Activated CD8-positive, alpha-beta T cell treated with anti-CD3 and anti-CD28 coated beads for 36 hours (primary cell): ENCODE data around the gene ATP1B2. TPM values are rescaled to one million over a fixed set of nuclear protein-coding genes. Genes with fewer than 3 reads are reported as not detected.

ENCODE experiments used
- ATAC-seq: fragments of 200-7000 bp; cut with Tn5 transposase; one replicate; pipeline ENCODE4 v1.10.0; 2021; ENCODE audit warnings: mild to moderate bottlenecking, moderate library complexity
- CTCF ChIA-PET: fragments of 350-600 bp; sonication (Branson Sonifier 250); formaldehyde crosslinking; loops from one replicate; lab custom pipeline; 2021; ENCODE audit warnings: antibody characterized with exemption; lab: Charles Lee
- POLR2A ChIA-PET: fragments of 350-600 bp; sonication (Branson Sonifier 250); formaldehyde crosslinking; loops from one replicate; lab custom pipeline; 2021; ENCODE audit warnings: antibody characterized with exemption; lab: Charles Lee
- DNase-seq: peaks from one replicate; pipeline ENCODE4 v3.0.0-alpha.2; 2020
- H3K27ac Mint-ChIP-seq: one replicate; pipeline ENCODE4 v1.8.0; 2021; ENCODE audit warnings: mild to moderate bottlenecking, mixed read lengths
- H3K27me3 Mint-ChIP-seq: one replicate; pipeline ENCODE4 v1.8.0; 2021; ENCODE audit warnings: mixed read lengths
- H3K36me3 Mint-ChIP-seq: one replicate; pipeline ENCODE4 v1.8.0; 2021; ENCODE audit warnings: low read depth, mixed read lengths
- H3K4me1 Mint-ChIP-seq: one replicate; pipeline ENCODE4 v1.8.0; 2021; ENCODE audit warnings: low read depth, mixed read lengths
- H3K4me3 Mint-ChIP-seq: one replicate; pipeline ENCODE4 v1.8.0; 2021; ENCODE audit warnings: mild to moderate bottlenecking, moderate library complexity, mixed read lengths
- H3K9me3 Mint-ChIP-seq: one replicate; pipeline ENCODE4 v1.8.0; 2021; ENCODE audit warnings: mixed read lengths
- intact Hi-C: fragments of 100-400 bp; cut with micrococcal nuclease; formaldehyde crosslinking; loops from one replicate; pipeline ENCODE4 v1.10.0; 2022
- total RNA-seq, 2 experiments: library from RNA; stranded (reverse); gene quantifications; one replicate each; pipeline ENCODE4 v1.2.3, GENCODE V29; 2021
- TF ChIP-seq, protein P1 (sequence below): fragments of 200-600 bp; IDR thresholded peaks from one replicate; pipeline ENCODE4 v1.8.0; 2022; ENCODE audit warnings: antibody characterized with exemption, mild to moderate bottlenecking

Gene ATP1B2, protein sequence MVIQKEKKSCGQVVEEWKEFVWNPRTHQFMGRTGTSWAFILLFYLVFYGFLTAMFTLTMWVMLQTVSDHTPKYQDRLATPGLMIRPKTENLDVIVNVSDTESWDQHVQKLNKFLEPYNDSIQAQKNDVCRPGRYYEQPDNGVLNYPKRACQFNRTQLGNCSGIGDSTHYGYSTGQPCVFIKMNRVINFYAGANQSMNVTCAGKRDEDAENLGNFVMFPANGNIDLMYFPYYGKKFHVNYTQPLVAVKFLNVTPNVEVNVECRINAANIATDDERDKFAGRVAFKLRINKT
- total RNA-seq: under 1 TPM in 1 of 2 experiments, not detected in 1; 0.38 TPM

DNA sequence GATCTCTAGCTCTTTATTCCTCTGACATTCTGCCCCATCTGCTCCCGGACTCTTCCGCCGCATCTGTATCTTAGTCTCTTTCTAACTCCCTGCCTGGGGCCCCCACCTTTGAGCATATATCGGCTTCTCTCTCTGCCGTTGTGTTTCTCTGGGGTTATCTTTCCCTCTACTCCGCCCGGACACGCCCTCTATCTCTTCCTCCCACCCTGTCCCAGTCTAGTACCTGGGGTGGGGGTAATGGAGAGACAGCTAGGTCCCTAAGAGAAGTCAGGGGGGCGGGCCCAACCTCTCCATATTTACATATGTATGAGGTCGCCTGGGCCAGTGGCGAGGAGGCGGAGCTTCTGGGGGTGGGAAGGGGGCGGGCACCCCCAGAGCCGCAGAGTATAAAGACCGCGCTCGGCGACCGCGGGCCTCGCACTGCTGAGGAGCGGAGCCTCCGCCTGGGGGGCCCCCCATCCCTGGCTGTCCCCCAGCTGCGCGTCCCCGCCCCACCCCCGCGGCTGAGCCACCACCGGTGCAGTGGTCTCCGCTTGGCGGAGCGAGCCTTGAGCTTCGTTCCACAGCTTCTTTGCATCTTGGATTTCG is at the start of gene ATP1B2:
ATP1B2 (plus strand) TSS at position 418 of the 588 bp plus-strand sequence. CDS start 593 bp downstream, outside the sequence.
- Mint-ChIP-seq H3K4me1 (peaks cover 14% of the 10 kb centered on the region), H3K4me3 (peak within 1 kb of the TSS; percentile 74), H3K27me3 (peaks cover 32% of the 10 kb centered on the region), H3K9me3 (no peaks in the 10 kb centered on the region), H3K27ac (no peak within 1 kb of the TSS), H3K36me3 (no peaks in the 10 kb centered on the region)
- ChIA-PET POLR2A (interaction anchor here (0.8 to 4.3 kb wide), 7 partner anchors 16 to 77 kb away, joined by 3 to 29 read pairs (median 3); partner anchors contain the start of genes SAT2, TP53 and WRAP53), CTCF (interaction anchor here (0.5 to 2.9 kb wide), 7 partner anchors 9 to 38 kb away, joined by 3 to 17 read pairs (median 4); partner anchors contain the start of genes TP53 and WRAP53)
- TF ChIP-seq, protein P1, sequence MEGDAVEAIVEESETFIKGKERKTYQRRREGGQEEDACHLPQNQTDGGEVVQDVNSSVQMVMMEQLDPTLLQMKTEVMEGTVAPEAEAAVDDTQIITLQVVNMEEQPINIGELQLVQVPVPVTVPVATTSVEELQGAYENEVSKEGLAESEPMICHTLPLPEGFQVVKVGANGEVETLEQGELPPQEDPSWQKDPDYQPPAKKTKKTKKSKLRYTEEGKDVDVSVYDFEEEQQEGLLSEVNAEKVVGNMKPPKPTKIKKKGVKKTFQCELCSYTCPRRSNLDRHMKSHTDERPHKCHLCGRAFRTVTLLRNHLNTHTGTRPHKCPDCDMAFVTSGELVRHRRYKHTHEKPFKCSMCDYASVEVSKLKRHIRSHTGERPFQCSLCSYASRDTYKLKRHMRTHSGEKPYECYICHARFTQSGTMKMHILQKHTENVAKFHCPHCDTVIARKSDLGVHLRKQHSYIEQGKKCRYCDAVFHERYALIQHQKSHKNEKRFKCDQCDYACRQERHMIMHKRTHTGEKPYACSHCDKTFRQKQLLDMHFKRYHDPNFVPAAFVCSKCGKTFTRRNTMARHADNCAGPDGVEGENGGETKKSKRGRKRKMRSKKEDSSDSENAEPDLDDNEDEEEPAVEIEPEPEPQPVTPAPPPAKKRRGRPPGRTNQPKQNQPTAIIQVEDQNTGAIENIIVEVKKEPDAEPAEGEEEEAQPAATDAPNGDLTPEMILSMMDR: no peak
- ATAC-seq: peak; percentile 92
- intact Hi-C loops: no loop called here
- DNase-seq: peak; percentile 83

DNA sequence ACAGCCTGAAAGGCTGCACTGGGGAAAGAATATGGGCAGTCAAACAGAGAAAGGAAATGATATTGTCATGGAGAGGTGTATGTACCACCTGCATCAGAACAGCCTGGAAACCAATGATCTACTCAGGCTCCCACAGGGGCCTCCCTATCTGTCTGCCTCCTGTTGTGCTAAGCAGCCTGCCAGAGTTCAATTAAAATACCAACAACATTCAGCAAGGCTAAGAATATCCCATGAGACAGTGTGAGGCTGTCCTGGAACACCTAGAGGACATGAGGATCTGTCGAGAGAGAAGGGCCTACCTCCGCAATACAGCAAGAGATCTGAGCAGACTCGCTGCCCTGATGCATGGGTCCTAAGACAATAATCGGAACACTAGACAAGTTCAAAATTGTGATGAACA is 44.4 kb upstream of the ATP1B2 start:
- H3K4me1 Mint-ChIP-seq: peaks cover 15% of the 10 kb centered on the region
- POLR2A ChIA-PET: interaction anchor here (0.7 to 1.5 kb wide), 2 partner anchors 8 to 73 kb away, joined by 3 to 4 read pairs; no protein-coding TSS in a partner anchor
- H3K27ac Mint-ChIP-seq: no peak overlapping the region

DNA sequence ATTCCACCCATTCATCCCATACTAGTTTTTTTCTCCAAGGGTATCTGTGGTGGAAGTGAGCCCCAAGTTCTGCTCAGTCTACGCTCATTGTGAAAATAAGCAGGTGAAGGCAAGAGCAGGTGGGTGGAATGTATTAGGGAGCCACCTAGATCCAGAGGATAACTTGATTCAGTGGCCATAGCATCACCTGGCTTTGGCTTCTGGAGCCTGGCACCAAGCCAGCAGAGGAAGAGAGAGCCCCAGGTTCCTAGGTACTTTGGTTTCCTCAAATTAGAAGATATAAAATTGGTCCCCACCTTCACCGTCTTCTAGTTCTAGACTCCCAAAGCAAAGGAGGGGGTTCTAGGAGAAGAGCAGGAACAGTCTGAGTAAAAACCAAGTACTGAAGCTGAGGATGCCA is 40.1 kb upstream of the ATP1B2 start:
- ChIA-PET POLR2A (interaction anchor here (1.9 kb wide), 1 partner anchor 15 kb away, joined by 7 read pairs; no protein-coding TSS in a partner anchor), CTCF (interaction anchor here (1.0 kb wide), 1 partner anchor 13 kb away, joined by 3 read pairs; no protein-coding TSS in a partner anchor)
- intact Hi-C loops: no loop called here
- H3K9me3 Mint-ChIP-seq: no peaks in the 10 kb centered on the region
- peaks cover 7% of the 10 kb centered on the region for H3K36me3 Mint-ChIP-seq
- H3K4me3 Mint-ChIP-seq: no peak overlapping the region
- no peak overlapping the region for H3K27ac Mint-ChIP-seq
- no peaks in the 10 kb centered on the region for H3K27me3 Mint-ChIP-seq
- peaks cover 37% of the 10 kb centered on the region for H3K4me1 Mint-ChIP-seq
- DNase-seq (no peak), ATAC-seq (no peak)
- TF ChIP-seq, protein P1: no peak

More for the DNA sequence above, 44.4 kb upstream of the ATP1B2 start:
- Mint-ChIP-seq H3K4me3 (no peak overlapping the region), H3K9me3 (no peaks in the 10 kb centered on the region), H3K36me3 (peaks cover 19% of the 10 kb centered on the region), H3K27me3 (no peaks in the 10 kb centered on the region)
- intact Hi-C loops: no loop called here
- no peak for DNase-seq
- no peak for ATAC-seq
- CTCF ChIA-PET: interaction anchor here (0.9 to 1.1 kb wide), 2 partner anchors 9 to 18 kb away, joined by 3 to 4 read pairs; no protein-coding TSS in a partner anchor
- TF ChIP-seq, protein P1: no peak

DNA sequence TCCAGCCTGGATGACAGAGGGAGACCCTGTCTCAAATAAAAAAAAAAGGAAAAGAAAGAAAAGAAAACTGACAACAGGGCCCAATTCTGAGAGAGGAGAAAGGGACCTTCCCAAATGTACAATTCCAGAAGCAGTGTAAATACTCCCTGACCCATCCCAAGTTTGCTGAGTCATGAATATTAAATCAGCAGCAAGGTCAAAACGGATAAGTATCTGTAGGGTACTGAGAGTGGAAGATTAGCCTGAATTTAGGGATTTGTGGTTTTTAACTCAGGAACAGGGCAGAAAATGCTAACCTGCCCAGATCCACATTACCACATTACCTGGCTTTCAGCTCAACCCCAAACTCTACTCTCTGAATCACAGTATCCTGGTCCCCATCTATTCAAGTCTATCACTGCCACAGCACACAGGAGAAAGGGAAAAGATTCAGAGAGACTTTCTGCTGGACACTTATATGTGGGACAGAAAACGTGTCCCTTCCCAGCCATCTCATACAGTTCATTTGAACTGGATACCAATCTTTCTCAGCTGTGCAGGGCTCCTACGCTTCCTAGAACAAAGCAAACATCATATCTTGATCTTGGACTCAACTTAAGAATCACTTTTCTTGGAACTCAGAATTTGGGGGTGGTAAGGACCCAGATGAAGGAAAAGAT is 39.0 kb upstream of the ATP1B2 start:
- intact Hi-C loops: no loop called here
- ATAC-seq: no peak
- H3K4me1 Mint-ChIP-seq: peaks cover 34% of the 10 kb centered on the region
- no peaks in the 10 kb centered on the region for H3K27me3 Mint-ChIP-seq
- ChIA-PET CTCF (interaction anchor here (1.0 to 3.1 kb wide), 5 partner anchors 14 to 88 kb away, joined by 3 to 15 read pairs (median 3); partner anchors contain the start of genes SOX15 and TP53), POLR2A (interaction anchor here (0.6 to 0.9 kb wide), 3 partner anchors 103 to 636 kb away, joined by 3 to 4 read pairs (median 3); partner anchors contain the start of gene CTC1)
- H3K4me3 Mint-ChIP-seq: peak overlapping the region; percentile 6
- TF ChIP-seq, protein P1: no peak
- H3K9me3 Mint-ChIP-seq: no peaks in the 10 kb centered on the region
- H3K36me3 Mint-ChIP-seq: peaks cover 7% of the 10 kb centered on the region
- no peak overlapping the region for H3K27ac Mint-ChIP-seq
- DNase-seq: no peak
